MM.1S (cell line): ENCODE results near the gene GPR173.

Experiments
- CTCF ChIP-seq: fragments of 300-600 bp; sonication (generic); IDR thresholded peaks from 2 replicates; pipeline ENCODE4 v1.5.1; 2016; ENCODE audit warnings: antibody characterized with exemption, low read length, mixed read lengths
- EZH2phosphoT487 ChIP-seq: fragments of 300-600 bp; sonication (generic); IDR thresholded peaks from 2 replicates; pipeline ENCODE4 v1.6.1; 2018; ENCODE audit warnings: antibody characterized with exemption, low read length

DNA sequence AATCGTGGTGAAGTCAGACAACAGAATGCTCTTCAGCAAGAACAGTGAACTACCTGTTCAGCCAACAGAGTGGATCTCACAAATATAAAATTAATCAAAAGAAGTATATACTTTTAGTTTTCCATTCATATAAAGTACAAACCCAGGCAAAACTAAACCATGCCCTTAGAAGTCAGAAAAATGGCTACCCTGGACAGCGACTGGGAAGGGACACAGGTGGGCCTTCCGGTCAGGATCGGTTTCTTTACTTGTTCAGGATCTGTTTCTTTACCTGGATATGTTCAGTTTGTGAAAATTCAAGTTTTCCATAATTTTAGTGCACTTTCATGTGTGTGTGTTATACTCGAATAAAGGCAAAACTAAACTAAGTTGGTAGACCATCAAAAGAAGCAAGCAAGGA lies 12.4 kb upstream of the GPR173 start:
- TF ChIP-seq EZH2phosphoT487: no peak
- no peak for TF ChIP-seq CTCF
